ENCODE results near the gene DCP1B.

DCP1B gene

DNA sequence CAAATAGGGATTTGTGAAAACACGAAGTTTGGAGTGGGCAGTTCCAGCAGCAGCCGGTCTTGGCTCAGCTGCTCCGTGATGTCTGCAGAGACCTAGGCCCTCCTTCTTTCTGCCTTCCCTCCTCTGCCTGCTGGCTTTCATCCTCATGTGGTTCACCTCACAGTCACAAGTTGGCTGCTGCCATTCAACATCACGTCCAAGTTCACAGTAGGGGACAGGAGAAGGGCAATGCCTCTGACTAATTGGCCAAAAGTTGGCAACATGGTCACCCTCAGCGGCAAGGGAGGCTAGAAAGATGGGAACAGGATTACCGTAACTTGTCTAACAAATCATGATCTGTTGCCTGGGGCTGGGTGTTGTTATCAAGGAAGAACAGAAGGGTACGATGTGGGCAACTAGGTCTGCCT is 78.0 kb downstream of the DCP1B start:
- TF ChIP-seq FOXP2 (optimal IDR thresholded peaks at IDR 0.05; ENCODE audit: borderline replicate concordance, extremely low read depth, extremely low read length, insufficient read depth) (no peak), SIN3A (IDR thresholded peaks at IDR 0.05; ENCODE audit: borderline replicate concordance, insufficient read depth, low read length) (no peak), TAF1 (IDR thresholded peaks at IDR 0.05; ENCODE audit: borderline replicate concordance, insufficient read depth, low read length) (no peak), POLR2AphosphoS5 (IDR thresholded peaks at IDR 0.05; ENCODE audit: low read depth, low read length) (no peak)
- TF ChIP-seq, protein P1, sequence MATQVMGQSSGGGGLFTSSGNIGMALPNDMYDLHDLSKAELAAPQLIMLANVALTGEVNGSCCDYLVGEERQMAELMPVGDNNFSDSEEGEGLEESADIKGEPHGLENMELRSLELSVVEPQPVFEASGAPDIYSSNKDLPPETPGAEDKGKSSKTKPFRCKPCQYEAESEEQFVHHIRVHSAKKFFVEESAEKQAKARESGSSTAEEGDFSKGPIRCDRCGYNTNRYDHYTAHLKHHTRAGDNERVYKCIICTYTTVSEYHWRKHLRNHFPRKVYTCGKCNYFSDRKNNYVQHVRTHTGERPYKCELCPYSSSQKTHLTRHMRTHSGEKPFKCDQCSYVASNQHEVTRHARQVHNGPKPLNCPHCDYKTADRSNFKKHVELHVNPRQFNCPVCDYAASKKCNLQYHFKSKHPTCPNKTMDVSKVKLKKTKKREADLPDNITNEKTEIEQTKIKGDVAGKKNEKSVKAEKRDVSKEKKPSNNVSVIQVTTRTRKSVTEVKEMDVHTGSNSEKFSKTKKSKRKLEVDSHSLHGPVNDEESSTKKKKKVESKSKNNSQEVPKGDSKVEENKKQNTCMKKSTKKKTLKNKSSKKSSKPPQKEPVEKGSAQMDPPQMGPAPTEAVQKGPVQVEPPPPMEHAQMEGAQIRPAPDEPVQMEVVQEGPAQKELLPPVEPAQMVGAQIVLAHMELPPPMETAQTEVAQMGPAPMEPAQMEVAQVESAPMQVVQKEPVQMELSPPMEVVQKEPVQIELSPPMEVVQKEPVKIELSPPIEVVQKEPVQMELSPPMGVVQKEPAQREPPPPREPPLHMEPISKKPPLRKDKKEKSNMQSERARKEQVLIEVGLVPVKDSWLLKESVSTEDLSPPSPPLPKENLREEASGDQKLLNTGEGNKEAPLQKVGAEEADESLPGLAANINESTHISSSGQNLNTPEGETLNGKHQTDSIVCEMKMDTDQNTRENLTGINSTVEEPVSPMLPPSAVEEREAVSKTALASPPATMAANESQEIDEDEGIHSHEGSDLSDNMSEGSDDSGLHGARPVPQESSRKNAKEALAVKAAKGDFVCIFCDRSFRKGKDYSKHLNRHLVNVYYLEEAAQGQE (IDR thresholded peaks at IDR 0.05; ENCODE audit: insufficient read depth in 1 of 2, low read depth in 2 of 2, low read length in 2 of 2): no peak

DNA sequence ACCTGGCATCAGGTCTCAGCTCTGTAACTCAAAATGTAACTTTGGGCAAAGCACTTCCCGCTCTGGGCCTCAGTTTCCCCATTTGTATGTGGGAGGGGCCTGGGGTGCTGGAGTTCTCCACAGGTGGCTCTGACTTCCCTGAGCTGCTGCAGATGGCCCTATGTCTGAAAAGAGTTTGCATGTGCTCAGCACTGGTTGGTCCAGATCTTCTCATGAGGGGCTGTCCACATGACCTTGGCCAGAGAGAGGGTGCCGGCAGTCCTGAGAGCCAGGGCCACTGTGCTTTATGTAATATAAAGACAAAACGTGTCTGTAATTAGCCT is 78.6 kb downstream of the DCP1B start:
- TF ChIP-seq SIN3A (IDR thresholded peaks at IDR 0.05; ENCODE audit: borderline replicate concordance, insufficient read depth, low read length) (no peak), POLR2AphosphoS5 (IDR thresholded peaks at IDR 0.05; ENCODE audit: low read depth, low read length) (no peak), TAF1 (IDR thresholded peaks at IDR 0.05; ENCODE audit: borderline replicate concordance, insufficient read depth, low read length) (no peak), FOXP2 (optimal IDR thresholded peaks at IDR 0.05; ENCODE audit: borderline replicate concordance, extremely low read depth, extremely low read length, insufficient read depth) (no peak)
- TF ChIP-seq, protein P1 (IDR thresholded peaks at IDR 0.05; ENCODE audit: insufficient read depth in 1 of 2, low read depth in 2 of 2, low read length in 2 of 2): no peak

DNA sequence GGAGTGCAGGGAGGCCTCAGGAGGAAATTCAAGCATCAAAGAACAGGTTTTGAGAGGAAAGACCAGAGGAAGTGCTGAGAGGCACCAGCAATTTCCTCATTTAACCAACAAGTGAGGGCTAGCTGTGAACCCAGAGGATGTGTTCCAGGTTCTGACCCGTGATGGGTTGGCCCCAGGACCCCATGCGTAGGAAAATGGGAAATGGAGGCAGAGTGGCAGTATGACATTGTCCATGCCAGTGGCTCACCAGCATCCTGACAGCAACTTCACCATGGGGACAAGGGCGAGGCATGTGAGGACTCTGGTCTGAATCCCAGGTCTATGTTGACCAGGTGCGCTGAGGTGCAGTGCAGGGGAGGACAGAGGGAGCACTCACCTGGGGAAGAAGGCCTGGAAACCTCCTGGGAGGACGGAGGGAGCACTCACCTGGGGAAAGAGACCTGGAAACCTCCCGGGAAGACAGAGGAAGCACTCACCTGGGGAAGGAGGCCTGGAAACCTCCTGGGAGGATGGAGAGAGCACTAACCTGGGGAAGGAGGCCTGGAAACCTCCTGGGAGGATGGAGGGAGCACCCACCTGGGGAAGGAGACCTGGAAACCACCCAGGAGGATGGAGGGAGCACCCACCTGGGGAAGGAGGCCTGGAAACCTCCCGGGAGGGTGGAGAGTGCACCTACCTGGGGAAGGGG is 79.1 kb downstream of the DCP1B start:
- no peak for TF ChIP-seq FOXP2 (optimal IDR thresholded peaks at IDR 0.05; ENCODE audit: borderline replicate concordance, extremely low read depth, extremely low read length, insufficient read depth)
- TF ChIP-seq, protein P1 (IDR thresholded peaks at IDR 0.05; ENCODE audit: insufficient read depth in 1 of 2, low read depth in 2 of 2, low read length in 2 of 2): no peak
- TF ChIP-seq POLR2AphosphoS5 (IDR thresholded peaks at IDR 0.05; ENCODE audit: low read depth, low read length): no peak
- no peak for TF ChIP-seq TAF1 (IDR thresholded peaks at IDR 0.05; ENCODE audit: borderline replicate concordance, insufficient read depth, low read length)
- no peak for TF ChIP-seq SIN3A (IDR thresholded peaks at IDR 0.05; ENCODE audit: borderline replicate concordance, insufficient read depth, low read length)

DNA sequence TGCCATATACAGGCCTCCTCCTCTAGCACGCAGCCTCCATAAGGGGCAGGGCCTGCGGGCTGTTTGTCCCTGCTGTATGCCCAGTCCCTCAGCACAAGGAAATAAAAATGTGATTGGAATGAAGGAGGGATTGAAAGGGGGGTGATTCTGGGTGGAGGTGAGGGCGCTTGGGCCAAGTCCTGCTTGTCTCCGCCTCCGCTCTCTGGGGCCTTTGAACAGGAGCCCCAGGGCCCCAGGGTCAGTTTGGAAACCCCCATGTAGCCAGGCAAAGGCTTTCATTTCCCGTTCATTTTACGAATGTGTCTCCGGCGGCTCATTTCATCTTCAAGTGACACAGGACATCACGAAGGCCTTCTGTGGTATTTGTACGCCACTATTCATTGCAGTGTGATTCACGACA is 81.3 kb downstream of the DCP1B start:
- TF ChIP-seq, protein P1 (IDR thresholded peaks at IDR 0.05; ENCODE audit: insufficient read depth in 1 of 2, low read depth in 2 of 2, low read length in 2 of 2): no peak
- TF ChIP-seq TAF1 (IDR thresholded peaks at IDR 0.05; ENCODE audit: borderline replicate concordance, insufficient read depth, low read length) (no peak), FOXP2 (optimal IDR thresholded peaks at IDR 0.05; ENCODE audit: borderline replicate concordance, extremely low read depth, extremely low read length, insufficient read depth) (no peak)

All from PFSK-1 (cell line).